Measurements from ENCODE around the gene NOTCH2.

DNA sequence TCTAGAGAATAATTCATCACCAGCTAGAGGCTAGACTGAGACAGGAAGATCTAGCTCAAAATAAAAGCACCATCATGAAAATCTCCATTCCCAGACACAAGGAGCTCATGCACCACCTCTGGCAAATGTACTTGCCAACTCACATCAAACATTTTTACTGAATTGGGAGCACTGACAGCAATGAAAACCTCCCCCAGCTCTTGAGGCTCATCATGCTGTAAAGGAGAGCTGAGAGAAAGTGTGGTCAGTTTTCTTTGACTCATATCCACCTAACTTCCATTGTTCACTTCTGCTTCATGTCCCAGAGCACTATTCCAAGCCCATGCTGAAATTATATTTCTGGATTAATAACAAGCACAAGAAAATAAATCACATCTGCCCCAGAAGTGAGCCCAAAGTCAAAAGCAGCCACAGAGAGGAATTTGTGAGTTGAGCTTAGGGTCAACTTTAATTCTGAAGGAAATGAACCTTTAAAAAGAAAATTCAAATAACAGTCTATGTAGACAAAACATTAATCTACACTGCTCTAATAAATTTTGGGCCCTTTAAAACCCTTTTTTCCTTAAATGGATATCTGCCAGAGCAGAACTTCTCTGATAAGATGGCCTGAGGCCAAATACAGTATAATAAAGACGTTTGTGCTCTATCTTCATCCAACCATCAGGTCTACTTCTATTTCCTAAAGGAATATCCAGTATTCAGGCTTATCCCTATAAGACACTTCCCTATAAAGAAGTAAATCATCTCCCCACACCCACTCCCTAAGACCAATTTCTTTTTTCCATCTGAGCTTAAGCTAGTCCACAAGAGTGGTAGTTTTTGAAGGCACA, 87.3 kb downstream of the NOTCH2 start:
- TF ChIP-seq, protein P1, sequence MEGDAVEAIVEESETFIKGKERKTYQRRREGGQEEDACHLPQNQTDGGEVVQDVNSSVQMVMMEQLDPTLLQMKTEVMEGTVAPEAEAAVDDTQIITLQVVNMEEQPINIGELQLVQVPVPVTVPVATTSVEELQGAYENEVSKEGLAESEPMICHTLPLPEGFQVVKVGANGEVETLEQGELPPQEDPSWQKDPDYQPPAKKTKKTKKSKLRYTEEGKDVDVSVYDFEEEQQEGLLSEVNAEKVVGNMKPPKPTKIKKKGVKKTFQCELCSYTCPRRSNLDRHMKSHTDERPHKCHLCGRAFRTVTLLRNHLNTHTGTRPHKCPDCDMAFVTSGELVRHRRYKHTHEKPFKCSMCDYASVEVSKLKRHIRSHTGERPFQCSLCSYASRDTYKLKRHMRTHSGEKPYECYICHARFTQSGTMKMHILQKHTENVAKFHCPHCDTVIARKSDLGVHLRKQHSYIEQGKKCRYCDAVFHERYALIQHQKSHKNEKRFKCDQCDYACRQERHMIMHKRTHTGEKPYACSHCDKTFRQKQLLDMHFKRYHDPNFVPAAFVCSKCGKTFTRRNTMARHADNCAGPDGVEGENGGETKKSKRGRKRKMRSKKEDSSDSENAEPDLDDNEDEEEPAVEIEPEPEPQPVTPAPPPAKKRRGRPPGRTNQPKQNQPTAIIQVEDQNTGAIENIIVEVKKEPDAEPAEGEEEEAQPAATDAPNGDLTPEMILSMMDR (IDR thresholded peaks at IDR 0.05; ENCODE audit: low read depth, low read length, poor library complexity, severe bottlenecking), result no peak
- no peak for TF ChIP-seq EZH2phosphoT487 (IDR thresholded peaks at IDR 0.05; ENCODE audit: borderline replicate concordance, low read length)
